Stimulated activated CD4-positive, alpha-beta T cell treated with anti-CD3 and anti-CD28 coated beads, Interleukin-1b, Interleukin-23, amount 100 ng/mL, for 24 hours (primary cell): ENCODE data around the gene NAP1L1.
A peak's percentile ranks its signal among the peaks of the same experiment; 100 is the strongest.

Experiments used
- DNase-seq, 4 experiments: peaks; one replicate each; pipeline ENCODE4 v3.0.0-alpha.2; 2020; ENCODE audit warnings: low read depth in 4 of 4, low spot score in 1 of 4

Gene NAP1L1

GRCh38 chr12:76083904-76084862, at the start of gene NAP1L1:
NAP1L1 (minus strand) TSS chr12:76084685; CDS start chr12:76074219, 10,466 bp downstream.
- peak; percentile 89 to 97 (median 94) for DNase-seq

- DNase-seq, result no peak
Measured at GRCh38 chr12:76127588-76127987, 43.1 kb upstream of the NAP1L1 start.

- DNase-seq, result no peak
Measured at GRCh38 chr12:76124456-76124855, 40.0 kb upstream of the NAP1L1 start.

GRCh38 chr12:76123259-76124212, 39.1 kb upstream of the NAP1L1 start:
- no peak for DNase-seq

GRCh38 chr12:76119887-76120286, 35.4 kb upstream of the NAP1L1 start:
- DNase-seq, result no peak

GRCh38 chr12:76117751-76118150, 33.3 kb upstream of the NAP1L1 start:
- DNase-seq, result no peak

GRCh38 chr12:76117067-76117691, 32.7 kb upstream of the NAP1L1 start:
- no peak for DNase-seq

GRCh38 chr12:76113800-76114757, 29.6 kb upstream of the NAP1L1 start:
- no peak for DNase-seq

- no peak for DNase-seq
Measured at GRCh38 chr12:76111209-76111749, 26.8 kb upstream of the NAP1L1 start.

- no peak for DNase-seq
Measured at GRCh38 chr12:76109879-76110278, 25.4 kb upstream of the NAP1L1 start.

- no peak for DNase-seq
Measured at GRCh38 chr12:76108356-76108755, 23.9 kb upstream of the NAP1L1 start.

GRCh38 chr12:76106631-76107030, 22.1 kb upstream of the NAP1L1 start:
- DNase-seq, result no peak

- no peak for DNase-seq
Measured at GRCh38 chr12:76103958-76104357, 19.5 kb upstream of the NAP1L1 start.

GRCh38 chr12:76101739-76102385, 17.4 kb upstream of the NAP1L1 start:
- DNase-seq, result no peak

GRCh38 chr12:76096079-76096646, 11.7 kb upstream of the NAP1L1 start:
- DNase-seq, result no peak

GRCh38 chr12:76094754-76095153, 10.3 kb upstream of the NAP1L1 start:
- DNase-seq, result no peak

GRCh38 chr12:76091246-76091754, 6.8 kb upstream of the NAP1L1 start:
- DNase-seq, result no peak

GRCh38 chr12:76085520-76085868, 1.0 kb upstream of the NAP1L1 start:
- peak; percentile 7 to 25 (median 16) for DNase-seq
